ENCODE data around the gene SAMHD1.

DNA sequence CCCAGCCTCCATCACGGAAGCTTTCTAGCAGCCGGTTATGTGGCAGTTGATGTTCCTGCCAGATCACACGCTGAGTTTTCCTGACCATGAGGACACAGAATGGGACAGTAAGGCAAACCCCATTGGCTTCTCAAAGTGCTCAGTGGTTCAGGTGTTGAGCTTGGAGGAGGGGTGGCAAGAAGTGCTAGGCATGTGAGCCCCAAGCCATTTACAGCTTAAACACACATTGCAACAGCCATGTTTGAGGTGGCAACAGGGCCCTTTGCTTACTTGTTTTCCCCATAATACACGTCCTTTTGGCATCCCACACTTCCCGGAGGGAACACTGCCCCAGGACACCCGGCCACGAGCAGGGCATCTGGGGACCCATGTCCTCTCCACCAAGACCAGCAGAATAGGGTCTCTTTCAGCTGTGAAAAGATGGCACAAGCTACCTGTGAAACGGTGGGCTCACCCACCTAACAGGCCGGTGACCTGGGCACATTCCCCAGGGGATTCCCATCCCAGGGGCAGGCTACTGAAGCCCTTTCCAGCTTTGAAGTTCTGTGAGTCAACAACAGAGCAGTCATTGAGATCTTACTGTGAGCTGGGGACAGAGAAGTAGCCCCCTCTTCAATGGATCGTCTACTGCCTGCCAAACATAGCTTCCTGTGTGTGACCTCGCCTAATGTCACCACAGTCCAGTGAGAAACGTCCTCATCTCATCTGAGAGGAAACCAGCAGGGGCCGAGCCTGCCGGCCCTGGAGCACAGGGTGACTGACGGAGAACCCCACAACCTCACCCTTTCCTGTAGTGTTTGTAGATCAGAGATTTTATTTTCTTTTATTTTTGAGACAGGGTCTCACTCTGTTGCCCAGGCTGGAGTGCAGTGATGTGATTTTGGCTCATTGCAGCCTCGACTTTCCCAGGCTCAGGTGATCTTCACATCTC lies 79.6 kb downstream of the SAMHD1 start:
- TF ChIP-seq, protein P1, sequence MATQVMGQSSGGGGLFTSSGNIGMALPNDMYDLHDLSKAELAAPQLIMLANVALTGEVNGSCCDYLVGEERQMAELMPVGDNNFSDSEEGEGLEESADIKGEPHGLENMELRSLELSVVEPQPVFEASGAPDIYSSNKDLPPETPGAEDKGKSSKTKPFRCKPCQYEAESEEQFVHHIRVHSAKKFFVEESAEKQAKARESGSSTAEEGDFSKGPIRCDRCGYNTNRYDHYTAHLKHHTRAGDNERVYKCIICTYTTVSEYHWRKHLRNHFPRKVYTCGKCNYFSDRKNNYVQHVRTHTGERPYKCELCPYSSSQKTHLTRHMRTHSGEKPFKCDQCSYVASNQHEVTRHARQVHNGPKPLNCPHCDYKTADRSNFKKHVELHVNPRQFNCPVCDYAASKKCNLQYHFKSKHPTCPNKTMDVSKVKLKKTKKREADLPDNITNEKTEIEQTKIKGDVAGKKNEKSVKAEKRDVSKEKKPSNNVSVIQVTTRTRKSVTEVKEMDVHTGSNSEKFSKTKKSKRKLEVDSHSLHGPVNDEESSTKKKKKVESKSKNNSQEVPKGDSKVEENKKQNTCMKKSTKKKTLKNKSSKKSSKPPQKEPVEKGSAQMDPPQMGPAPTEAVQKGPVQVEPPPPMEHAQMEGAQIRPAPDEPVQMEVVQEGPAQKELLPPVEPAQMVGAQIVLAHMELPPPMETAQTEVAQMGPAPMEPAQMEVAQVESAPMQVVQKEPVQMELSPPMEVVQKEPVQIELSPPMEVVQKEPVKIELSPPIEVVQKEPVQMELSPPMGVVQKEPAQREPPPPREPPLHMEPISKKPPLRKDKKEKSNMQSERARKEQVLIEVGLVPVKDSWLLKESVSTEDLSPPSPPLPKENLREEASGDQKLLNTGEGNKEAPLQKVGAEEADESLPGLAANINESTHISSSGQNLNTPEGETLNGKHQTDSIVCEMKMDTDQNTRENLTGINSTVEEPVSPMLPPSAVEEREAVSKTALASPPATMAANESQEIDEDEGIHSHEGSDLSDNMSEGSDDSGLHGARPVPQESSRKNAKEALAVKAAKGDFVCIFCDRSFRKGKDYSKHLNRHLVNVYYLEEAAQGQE (IDR thresholded peaks at IDR 0.05; ENCODE audit: low read depth, low read length), result no peak
- no peak for TF ChIP-seq RCOR1 (IDR thresholded peaks at IDR 0.05; ENCODE audit: low read length)
- TF ChIP-seq RAD21 (IDR thresholded peaks at IDR 0.05; ENCODE audit: low read length), result no peak
- no peak for TF ChIP-seq SMC3 (IDR thresholded peaks at IDR 0.05; ENCODE audit: low read depth, low read length)
- TF ChIP-seq JUND (IDR thresholded peaks at IDR 0.05), result no peak
